Osteoblast (primary cell): ENCODE measurements around the gene ZNF547. TPM values are rescaled to one million over a fixed set of nuclear protein-coding genes. Genes with fewer than 3 reads are reported as not detected.

Experiments used
- DNase-seq: peaks from one replicate; pipeline ENCODE4 v3.0.0; 2011; ENCODE audit warnings: low spot score, mixed read lengths; ENCODE audit not compliant: insufficient read length; ENCODE audit errors: missing footprints
- H2AFZ ChIP-seq: 2 replicates; pipeline ENCODE4 v1.6.0; 2011; ENCODE audit warnings: mild to moderate bottlenecking, low read length
- H3K27ac ChIP-seq: 2 replicates; pipeline ENCODE4 v1.5.1; 2011; ENCODE audit warnings: mild to moderate bottlenecking, low read depth, low read length, moderate library complexity
- H3K27me3 ChIP-seq: 2 replicates; pipeline ENCODE4 v1.6.0; 2012; ENCODE audit warnings: mild to moderate bottlenecking, control low read depth, inconsistent platforms, low read length, moderate library complexity; ENCODE audit not compliant: insufficient read depth
- H3K36me3 ChIP-seq: 2 replicates; pipeline ENCODE4 v1.5.1; 2011; ENCODE audit warnings: mild to moderate bottlenecking, low read length, control low read depth, moderate library complexity; ENCODE audit not compliant: insufficient read depth
- H3K4me1 ChIP-seq: 2 replicates; pipeline ENCODE4 v1.5.1; 2011; ENCODE audit warnings: mild to moderate bottlenecking, low read length, control low read depth, moderate library complexity; ENCODE audit not compliant: insufficient read depth
- H3K4me2 ChIP-seq: 2 replicates; pipeline ENCODE4 v1.6.0; 2011; ENCODE audit warnings: mild to moderate bottlenecking, low read length; ENCODE audit not compliant: insufficient read depth
- H3K4me3 ChIP-seq: fragments of 200-600 bp; sonication (generic); 3 replicates; pipeline ENCODE4 v1.5.1; 2012; ENCODE audit warnings: mild to moderate bottlenecking, low read length, inconsistent platforms; ENCODE audit not compliant: insufficient read depth
- H3K79me2 ChIP-seq: 2 replicates; pipeline ENCODE4 v1.6.0; 2012; ENCODE audit warnings: mild to moderate bottlenecking, low read length, control low read depth, inconsistent platforms; ENCODE audit not compliant: insufficient read depth
- H3K9me3 ChIP-seq: 2 replicates; pipeline ENCODE4 v1.5.1; 2011; ENCODE audit warnings: low read depth, low read length, control low read depth
- H4K20me1 ChIP-seq: 2 replicates; pipeline ENCODE4 v1.6.0; 2012; ENCODE audit warnings: mild to moderate bottlenecking, low read length, control low read depth; ENCODE audit not compliant: insufficient read depth
- CTCF ChIP-seq: IDR thresholded peaks from 2 replicates; pipeline ENCODE4 v1.5.1; 2011; ENCODE audit warnings: mild to moderate bottlenecking, low read depth, low read length, moderate library complexity; ENCODE audit errors: extremely low read depth
- total RNA-seq: library from RNA; depleted of rRNA; stranded (reverse); fragments of >200 nt; gene quantifications from 2 replicates; pipeline ENCODE4 v1.2.3, GENCODE V29; 2012

The ZNF547 gene
- total RNA-seq, 1 donor = 5.1 TPM

- Histone ChIP-seq H3K79me2 (peaks cover 20% of the 10 kb centered on the region), H3K27ac (no peak overlapping the region), H3K4me2 (no peak overlapping the region), H4K20me1 (peaks cover 5% of the 10 kb centered on the region), H3K4me1 (peaks cover 15% of the 10 kb centered on the region), H3K9me3 (no peaks in the 10 kb centered on the region), H2AFZ (no peak overlapping the region), H3K4me3 (no peak overlapping the region), H3K36me3 (no peaks in the 10 kb centered on the region), H3K27me3 (no peaks in the 10 kb centered on the region)
- DNase-seq = no peak
- TF ChIP-seq CTCF = no peak
Measured at GRCh38 chr19:57348136-57348535, 15.2 kb upstream of the ZNF547 start.

GRCh38 chr19:57350877-57351805, 12.2 kb upstream of the ZNF547 start, which contains the start of gene ZNF304:
TSS of gene ZNF304 (plus strand) at chr19:57351271. CDS start at chr19:57351665, 394 bp downstream.
- peak within 1 kb of the TSS; percentile 100 for H2AFZ ChIP-seq
- H3K27ac ChIP-seq = peak within 1 kb of the TSS; percentile 81
- H3K79me2 ChIP-seq = peaks cover 46% of the 10 kb centered on the region
- peaks cover 15% of the 10 kb centered on the region for H3K4me1 ChIP-seq
- peaks cover 26% of the 10 kb centered on the region for H3K36me3 ChIP-seq
- TF ChIP-seq CTCF = no peak
- H3K4me2 ChIP-seq = peak within 1 kb of the TSS; percentile 94
- peak within 1 kb of the TSS; percentile 96 for H3K4me3 ChIP-seq
- no peaks in the 10 kb centered on the region for H3K27me3 ChIP-seq
- H3K9me3 ChIP-seq = peaks cover 7% of the 10 kb centered on the region
- peak; percentile 96 for DNase-seq
- peaks cover 5% of the 10 kb centered on the region for H4K20me1 ChIP-seq

GRCh38 chr19:57351867-57352266, 11.5 kb upstream of the ZNF547 start:
- peaks cover 47% of the 10 kb centered on the region for H3K79me2 ChIP-seq
- DNase-seq = no peak
- peaks cover 5% of the 10 kb centered on the region for H4K20me1 ChIP-seq
- peak overlapping the region; percentile 94 for H3K4me2 ChIP-seq
- TF ChIP-seq CTCF = no peak
- peak overlapping the region; percentile 96 for H3K4me3 ChIP-seq
- peaks cover 15% of the 10 kb centered on the region for H3K9me3 ChIP-seq
- H3K27me3 ChIP-seq = no peaks in the 10 kb centered on the region
- peaks cover 33% of the 10 kb centered on the region for H3K36me3 ChIP-seq
- peak overlapping the region; percentile 81 for H3K27ac ChIP-seq
- peak overlapping the region; percentile 100 for H2AFZ ChIP-seq
- H3K4me1 ChIP-seq = peaks cover 15% of the 10 kb centered on the region

DNA sequence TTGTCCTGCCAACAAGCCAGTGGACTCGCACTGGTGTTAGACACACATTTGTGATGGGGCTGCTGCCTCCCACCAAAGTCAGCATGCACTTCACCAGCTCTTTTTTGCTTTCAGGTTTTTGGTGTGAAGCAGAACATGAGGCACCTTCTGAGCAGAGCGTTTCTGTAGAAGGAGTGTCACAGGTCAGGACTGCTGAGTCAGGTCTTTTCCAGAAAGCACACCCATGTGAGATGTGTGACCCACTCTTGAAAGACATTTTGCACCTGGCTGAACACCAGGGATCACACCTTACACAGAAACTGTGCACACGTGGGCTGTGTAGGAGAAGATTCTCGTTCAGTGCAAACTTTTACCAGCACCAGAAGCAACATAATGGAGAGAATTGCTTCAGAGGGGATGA, 7.4 kb upstream of the ZNF547 start:
- peaks cover 54% of the 10 kb centered on the region for H3K36me3 ChIP-seq
- no peaks in the 10 kb centered on the region for H3K27me3 ChIP-seq
- no peak for DNase-seq
- peaks cover 59% of the 10 kb centered on the region for H3K79me2 ChIP-seq
- peaks cover 10% of the 10 kb centered on the region for H3K4me1 ChIP-seq
- peaks cover 25% of the 10 kb centered on the region for H3K9me3 ChIP-seq
- TF ChIP-seq CTCF = no peak
- H3K27ac ChIP-seq = no peak overlapping the region
- no peak overlapping the region for H3K4me2 ChIP-seq
- H3K4me3 ChIP-seq = no peak overlapping the region
- peaks cover 5% of the 10 kb centered on the region for H4K20me1 ChIP-seq
- H2AFZ ChIP-seq = no peak overlapping the region
